Skeletal muscle satellite cell (primary cell): Measurements from ENCODE around the gene C5AR1.
A peak's percentile ranks its signal among the peaks of the same experiment; 100 is the strongest.

Experiments used
- H3K27me3 ChIP-seq: 2 replicates; pipeline ENCODE4 v1.7.0; 2013; ENCODE audit warnings: low read length; ENCODE audit not compliant: control insufficient read depth, insufficient read depth
- H3K36me3 ChIP-seq: 2 replicates; pipeline ENCODE4 v1.7.0; 2013; ENCODE audit warnings: mild to moderate bottlenecking, control low read depth, low read length; ENCODE audit not compliant: insufficient read depth
- H3K4me1 ChIP-seq: 2 replicates; pipeline ENCODE4 v1.7.0; 2013; ENCODE audit warnings: low read length; ENCODE audit not compliant: control insufficient read depth, insufficient read depth
- H3K4me2 ChIP-seq: 2 replicates; pipeline ENCODE4 v1.7.0; 2013; ENCODE audit warnings: mild to moderate bottlenecking, low read length
- H3K4me3 ChIP-seq: 2 replicates; pipeline ENCODE4 v1.7.0; 2013; ENCODE audit warnings: low read length
- H3K9ac ChIP-seq: 2 replicates; pipeline ENCODE4 v1.7.0; 2013; ENCODE audit warnings: mild to moderate bottlenecking, low read depth, low read length, moderate library complexity
- H3K9me3 ChIP-seq: replicated peaks from 2 replicates; pipeline ENCODE4 v1.7.0; 2013; ENCODE audit warnings: mild to moderate bottlenecking, control low read depth, low read length

The C5AR1 gene

DNA sequence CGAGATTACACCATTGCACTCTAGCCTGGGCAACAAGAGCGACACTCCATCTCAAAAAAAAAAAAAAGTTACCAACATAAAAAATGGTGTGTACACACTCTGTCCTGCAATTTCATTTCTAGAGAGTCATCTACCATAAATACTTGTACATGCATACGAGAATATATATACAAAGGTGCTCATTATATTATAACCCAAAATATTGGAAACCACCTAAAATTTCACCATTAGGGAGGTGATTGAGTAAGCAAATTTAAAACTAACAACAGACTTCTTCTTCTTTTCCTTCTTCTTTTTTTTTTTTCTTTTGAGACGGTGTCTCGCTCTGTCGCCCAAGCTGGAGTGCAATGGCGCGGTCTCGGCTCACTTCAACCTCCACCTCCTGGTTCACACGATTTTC, 7.4 kb upstream of the C5AR1 start:
- H3K9me3 ChIP-seq: no peaks in the 10 kb centered on the region
- peaks cover 10% of the 10 kb centered on the region for H3K4me1 ChIP-seq
- H3K36me3 ChIP-seq: no peaks in the 10 kb centered on the region

DNA sequence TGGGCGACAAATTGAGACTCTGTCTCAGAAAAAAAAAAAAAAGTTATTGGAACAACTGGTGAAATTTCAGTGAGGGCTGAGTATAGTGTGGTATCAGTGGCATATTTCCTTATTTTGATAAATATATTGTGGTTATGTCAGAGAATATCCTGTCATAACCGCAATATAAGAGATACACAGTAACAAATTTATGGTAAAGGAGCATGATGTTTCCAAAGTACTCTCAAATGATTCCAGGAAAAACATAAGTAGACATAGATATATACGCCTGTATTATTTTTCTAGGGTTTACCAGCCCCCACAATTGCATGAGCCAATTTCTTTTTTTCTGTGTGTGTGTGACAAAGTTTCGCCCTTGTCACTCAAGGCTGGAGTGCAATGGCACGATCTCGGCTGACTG, 5.7 kb upstream of the C5AR1 start:
- Histone ChIP-seq H3K4me3 (no peak overlapping the region), H3K36me3 (no peaks in the 10 kb centered on the region), H3K9me3 (no peaks in the 10 kb centered on the region), H3K4me1 (peaks cover 12% of the 10 kb centered on the region), H3K4me2 (no peak overlapping the region), H3K9ac (no peak overlapping the region), H3K27me3 (no peaks in the 10 kb centered on the region)

More for the DNA sequence above, 7.4 kb upstream of the C5AR1 start:
- Histone ChIP-seq H3K27me3 (no peaks in the 10 kb centered on the region), H3K9ac (no peak overlapping the region), H3K4me2 (no peak overlapping the region), H3K4me3 (no peak overlapping the region)

DNA sequence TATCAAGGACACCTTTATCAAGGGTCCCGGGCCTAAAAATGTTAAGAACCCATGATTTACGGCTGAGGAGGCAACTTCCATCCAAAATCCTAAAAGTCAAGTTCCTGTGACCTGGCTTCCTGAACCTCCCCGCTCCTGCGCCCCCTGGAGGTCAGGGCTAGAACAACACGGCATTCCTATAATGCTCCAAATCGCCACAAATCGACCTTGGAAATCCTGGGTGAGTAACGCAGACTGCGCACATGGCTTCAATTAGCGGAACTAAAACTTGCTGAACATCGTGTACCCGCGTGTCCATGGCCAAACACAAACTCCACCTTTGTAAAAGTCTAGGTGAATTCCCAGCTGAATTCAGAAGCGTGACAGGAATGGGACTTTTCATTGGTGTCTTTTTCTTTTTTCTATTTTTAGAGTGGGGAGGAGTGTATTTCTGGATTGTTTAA, 4.3 kb upstream of the C5AR1 start:
- peak overlapping the region; percentile 69 for H3K4me2 ChIP-seq
- H3K4me3 ChIP-seq: peak overlapping the region; percentile 30

DNA sequence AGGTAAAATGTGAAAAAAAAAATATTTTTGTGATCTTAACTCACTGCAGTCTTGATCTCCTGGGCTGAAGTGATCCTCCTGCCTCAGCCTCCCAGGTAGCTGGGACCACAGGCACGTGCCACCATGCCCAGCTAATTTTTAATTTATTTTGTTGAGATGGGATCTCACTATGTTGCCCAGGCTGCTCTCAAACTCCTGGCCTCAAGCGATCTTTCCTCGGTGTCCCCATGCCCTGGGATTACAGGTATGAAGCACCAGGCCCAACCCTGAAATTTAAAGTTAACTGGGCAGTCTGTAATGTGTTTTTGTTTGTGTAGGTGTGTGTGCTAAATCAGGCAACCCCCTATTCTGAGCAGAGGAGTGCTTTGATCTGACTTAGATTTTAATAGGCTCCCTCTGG, 3.4 kb upstream of the C5AR1 start:
- no peak overlapping the region for H3K4me3 ChIP-seq
- H3K27me3 ChIP-seq: no peaks in the 10 kb centered on the region
- no peaks in the 10 kb centered on the region for H3K9me3 ChIP-seq
- H3K36me3 ChIP-seq: no peaks in the 10 kb centered on the region
- no peak overlapping the region for H3K4me2 ChIP-seq
- no peak overlapping the region for H3K9ac ChIP-seq
- H3K4me1 ChIP-seq: peaks cover 16% of the 10 kb centered on the region

More for the DNA sequence above, 4.3 kb upstream of the C5AR1 start:
- H3K36me3 ChIP-seq: no peaks in the 10 kb centered on the region
- peak overlapping the region; percentile 19 for H3K9ac ChIP-seq
- H3K27me3 ChIP-seq: no peaks in the 10 kb centered on the region
- H3K4me1 ChIP-seq: peaks cover 16% of the 10 kb centered on the region
- H3K9me3 ChIP-seq: no peaks in the 10 kb centered on the region

DNA sequence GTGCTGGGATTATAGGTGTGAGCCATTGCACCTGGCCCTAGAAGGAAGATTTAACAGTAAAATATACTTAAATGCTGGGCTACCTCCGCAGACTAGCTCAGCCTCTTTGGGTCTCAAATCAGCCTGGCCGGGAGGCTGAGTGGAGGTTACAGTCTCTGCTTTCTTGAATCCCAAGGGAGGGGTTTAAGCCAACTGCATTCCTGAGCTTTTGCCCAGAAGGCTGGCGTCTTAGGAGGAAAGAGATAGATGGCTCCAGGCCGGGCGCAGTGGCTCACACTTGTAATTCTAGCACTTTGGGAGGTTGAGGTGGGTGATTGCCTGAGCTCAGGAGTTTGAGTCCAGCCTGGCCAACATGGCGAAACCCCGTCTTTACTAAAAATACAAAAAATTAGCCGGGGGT, 623 bp upstream of the C5AR1 start:
- Histone ChIP-seq H3K36me3 (no peaks in the 10 kb centered on the region), H3K9ac (no peak overlapping the region), H3K4me1 (peaks cover 16% of the 10 kb centered on the region), H3K4me3 (no peak overlapping the region), H3K4me2 (no peak overlapping the region), H3K27me3 (no peaks in the 10 kb centered on the region), H3K9me3 (no peaks in the 10 kb centered on the region)

DNA sequence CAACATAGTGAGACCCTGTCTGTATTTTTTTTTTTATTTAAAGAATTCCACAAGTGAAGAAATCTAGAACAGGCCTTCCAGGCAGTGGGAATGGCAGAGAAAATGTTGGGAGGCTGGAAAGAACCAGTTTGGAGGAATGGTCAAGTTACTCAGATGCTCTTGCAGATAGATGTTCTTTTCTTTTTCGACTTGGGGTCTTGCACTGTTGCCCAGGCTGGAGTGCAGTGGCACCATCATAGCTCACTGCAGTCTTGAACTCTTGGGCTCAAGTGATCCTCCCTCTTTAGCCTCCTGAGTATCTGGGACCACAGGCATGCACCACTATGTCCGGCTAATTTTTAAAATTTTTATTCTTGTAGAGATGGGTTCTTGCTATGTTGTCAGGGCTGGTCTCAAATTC, 662 bp downstream of the C5AR1 start:
- Histone ChIP-seq H3K9ac (no peak overlapping the region), H3K9me3 (no peaks in the 10 kb centered on the region), H3K4me3 (no peak overlapping the region), H3K27me3 (no peaks in the 10 kb centered on the region), H3K4me1 (peaks cover 16% of the 10 kb centered on the region), H3K36me3 (no peaks in the 10 kb centered on the region), H3K4me2 (no peak overlapping the region)

DNA sequence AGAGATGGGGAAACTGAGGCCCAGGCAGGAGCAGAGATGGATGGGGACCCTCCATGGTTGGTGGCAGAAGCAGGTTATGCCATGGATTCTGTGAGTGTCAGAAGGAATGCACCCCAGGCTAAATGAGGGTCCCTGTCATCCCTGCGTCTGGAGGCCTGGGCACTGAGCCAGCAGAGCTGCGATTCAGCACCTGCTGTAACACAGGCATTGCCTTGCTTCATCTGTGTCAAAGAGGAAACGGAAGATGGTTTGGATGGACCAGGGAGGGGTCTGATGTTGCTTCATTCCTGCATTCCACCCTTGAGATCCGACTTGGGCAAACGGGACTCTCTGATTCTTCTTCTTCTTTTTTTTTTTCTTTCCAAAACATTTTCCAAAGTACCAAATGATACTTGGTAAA, 1.2 kb downstream of the C5AR1 start:
- Histone ChIP-seq H3K27me3 (no peaks in the 10 kb centered on the region), H3K9me3 (no peaks in the 10 kb centered on the region), H3K4me2 (no peak overlapping the region), H3K9ac (no peak overlapping the region), H3K4me1 (peaks cover 17% of the 10 kb centered on the region), H3K4me3 (no peak overlapping the region), H3K36me3 (no peaks in the 10 kb centered on the region)

DNA sequence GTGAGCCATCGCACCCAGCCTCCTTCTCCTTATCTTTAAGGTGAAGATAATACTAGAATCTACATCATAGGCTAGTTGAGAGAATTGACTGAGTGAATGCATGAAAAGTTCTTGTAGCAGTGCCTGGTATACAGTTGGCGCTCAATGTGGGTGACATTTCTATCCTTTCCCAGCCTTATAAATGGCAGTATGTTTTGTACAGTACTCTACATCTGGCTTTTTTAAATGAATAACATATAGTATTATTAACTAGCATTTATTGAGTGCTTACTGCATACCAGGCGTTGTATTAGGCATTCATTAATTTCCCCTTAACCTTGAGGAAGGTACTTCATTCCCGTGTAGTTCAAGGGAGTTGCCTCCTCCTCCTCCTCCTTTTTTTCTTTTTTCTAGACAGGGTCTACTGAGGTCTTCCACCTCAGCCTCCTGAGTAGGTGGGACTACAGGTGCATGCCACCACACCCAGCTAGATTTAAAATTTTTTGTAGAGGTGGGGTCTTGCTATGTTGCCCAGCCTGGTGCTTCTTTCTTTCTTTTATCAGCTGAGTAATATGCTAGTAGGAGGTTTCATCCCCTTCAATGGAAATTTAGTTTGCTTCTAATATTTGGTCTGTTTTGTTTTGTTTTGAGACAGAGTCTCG, 2.8 kb downstream of the C5AR1 start:
- H3K27me3 ChIP-seq: no peaks in the 10 kb centered on the region
- H3K4me1 ChIP-seq: peaks cover 17% of the 10 kb centered on the region
- H3K9me3 ChIP-seq: no peaks in the 10 kb centered on the region
- H3K4me2 ChIP-seq: no peak overlapping the region
- no peaks in the 10 kb centered on the region for H3K36me3 ChIP-seq
- no peak overlapping the region for H3K9ac ChIP-seq
- H3K4me3 ChIP-seq: no peak overlapping the region

DNA sequence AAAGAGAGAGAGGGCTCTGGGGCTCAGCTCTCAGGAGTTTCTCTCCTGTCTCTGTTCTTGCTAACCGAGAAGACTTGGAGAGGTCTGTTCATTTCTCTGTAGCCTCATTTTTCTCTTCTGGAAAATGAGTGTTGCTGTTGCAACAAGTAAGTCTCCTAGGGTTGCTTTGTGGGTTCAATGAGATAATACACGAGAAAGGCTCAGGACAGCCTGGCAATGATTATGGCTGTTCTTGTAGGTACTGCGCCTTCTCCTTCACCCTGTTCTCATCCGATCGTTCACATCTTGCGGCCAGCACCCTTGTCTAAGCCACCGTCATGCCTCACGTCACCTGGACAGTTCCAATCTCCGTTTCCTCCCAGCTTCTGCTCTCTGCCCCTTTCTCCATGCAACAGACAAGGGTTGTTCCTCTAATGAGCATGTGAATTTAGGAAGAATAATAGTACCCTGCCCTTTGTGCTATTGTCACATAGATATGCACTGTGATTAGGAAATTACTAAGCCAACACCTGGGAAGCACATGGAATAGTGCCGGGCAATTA, 4.2 kb downstream of the C5AR1 start:
- no peak overlapping the region for H3K9ac ChIP-seq
- no peak overlapping the region for H3K4me2 ChIP-seq
- H3K9me3 ChIP-seq: no peaks in the 10 kb centered on the region
- H3K4me1 ChIP-seq: peaks cover 16% of the 10 kb centered on the region
- H3K36me3 ChIP-seq: no peaks in the 10 kb centered on the region
- no peaks in the 10 kb centered on the region for H3K27me3 ChIP-seq
- no peak overlapping the region for H3K4me3 ChIP-seq

DNA sequence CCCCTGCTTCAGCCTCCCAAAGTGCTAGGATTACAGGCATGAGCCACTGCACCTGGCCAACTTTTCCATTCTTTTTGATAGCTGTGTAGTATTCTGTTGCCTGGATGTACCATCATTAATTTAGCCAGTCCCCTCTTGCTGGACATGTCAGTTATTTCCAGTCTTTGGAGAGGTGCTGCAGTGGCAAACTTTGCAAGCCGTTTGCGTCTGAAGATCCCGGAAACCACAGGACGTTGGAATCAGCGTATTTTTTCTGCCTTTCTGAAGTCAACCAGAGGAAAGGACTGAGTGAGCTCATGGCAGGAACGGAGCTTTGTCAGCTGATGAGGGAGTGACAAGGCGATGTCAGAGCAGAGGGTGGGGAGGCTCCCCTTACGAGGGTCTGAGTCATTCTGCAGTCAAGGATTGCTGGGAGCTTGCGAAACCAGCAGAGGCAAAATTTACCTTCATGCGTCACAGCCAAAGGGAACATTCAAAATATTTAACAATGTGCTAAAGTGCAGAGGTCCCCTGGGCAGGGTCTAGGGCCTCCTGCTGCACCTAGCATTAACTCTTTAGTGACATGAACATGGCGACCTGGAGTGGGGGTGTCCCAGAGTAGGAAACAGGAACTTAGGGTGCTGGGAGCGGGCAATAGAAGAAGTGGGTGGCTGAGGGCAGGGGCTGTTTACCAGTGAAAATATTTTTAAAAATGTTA, 5.6 kb downstream of the C5AR1 start:
- Histone ChIP-seq H3K9ac (no peak overlapping the region), H3K4me3 (no peak overlapping the region), H3K27me3 (no peaks in the 10 kb centered on the region), H3K36me3 (no peaks in the 10 kb centered on the region), H3K4me1 (peaks cover 7% of the 10 kb centered on the region), H3K4me2 (peak overlapping the region; percentile 29), H3K9me3 (no peaks in the 10 kb centered on the region)

DNA sequence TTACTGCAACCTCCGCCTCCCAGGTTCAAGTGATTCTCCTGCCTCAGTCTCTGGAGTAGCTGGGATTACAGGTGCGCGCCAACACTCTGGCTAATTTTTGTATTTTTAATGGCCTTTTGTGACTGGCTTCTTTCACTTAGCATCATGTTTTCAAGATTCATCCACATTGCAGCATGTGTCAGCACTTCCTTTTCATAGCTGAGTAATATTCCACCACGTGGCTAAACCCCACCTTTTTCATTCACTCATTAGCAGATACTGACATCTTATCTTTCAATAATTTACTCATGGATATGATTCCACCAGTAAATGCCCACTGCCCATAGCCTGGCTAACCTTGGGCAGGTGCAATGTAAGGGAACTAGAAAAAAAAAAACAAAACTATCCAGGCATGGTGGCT, 6.9 kb downstream of the C5AR1 start:
- no peaks in the 10 kb centered on the region for H3K36me3 ChIP-seq
- H3K27me3 ChIP-seq: no peaks in the 10 kb centered on the region
- H3K4me3 ChIP-seq: no peak overlapping the region
- no peak overlapping the region for H3K4me2 ChIP-seq
- H3K9ac ChIP-seq: no peak overlapping the region
- H3K9me3 ChIP-seq: no peaks in the 10 kb centered on the region
- peaks cover 7% of the 10 kb centered on the region for H3K4me1 ChIP-seq
